ENCODE results near the gene UBTD2.
"Not testable (repeated sequence)": the region's sequence is repeated elsewhere in the genome, so short reads cannot be mapped to it uniquely, and the experiment has no call there.

Gene UBTD2

DNA sequence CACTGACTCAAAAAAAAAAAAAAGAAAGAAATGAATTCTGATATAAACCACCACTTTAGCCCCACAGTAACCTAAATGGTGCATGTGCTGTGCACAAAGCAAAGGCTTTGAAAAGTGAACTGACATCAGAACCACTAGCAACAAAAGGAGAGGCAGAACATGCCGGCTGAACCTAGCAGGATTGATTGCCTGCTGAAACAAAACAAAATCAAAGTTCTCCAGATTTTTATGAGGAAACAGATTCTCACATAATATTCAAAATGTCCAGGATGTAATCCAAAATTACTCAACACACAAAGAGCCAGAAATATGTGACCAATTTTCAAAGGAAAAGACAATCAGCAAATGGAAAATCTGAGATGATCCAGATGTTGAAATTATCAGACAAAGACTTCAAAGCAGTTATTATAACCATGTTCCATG, 37.9 kb downstream of the UBTD2 start:
- no peak for DNase-seq

DNA sequence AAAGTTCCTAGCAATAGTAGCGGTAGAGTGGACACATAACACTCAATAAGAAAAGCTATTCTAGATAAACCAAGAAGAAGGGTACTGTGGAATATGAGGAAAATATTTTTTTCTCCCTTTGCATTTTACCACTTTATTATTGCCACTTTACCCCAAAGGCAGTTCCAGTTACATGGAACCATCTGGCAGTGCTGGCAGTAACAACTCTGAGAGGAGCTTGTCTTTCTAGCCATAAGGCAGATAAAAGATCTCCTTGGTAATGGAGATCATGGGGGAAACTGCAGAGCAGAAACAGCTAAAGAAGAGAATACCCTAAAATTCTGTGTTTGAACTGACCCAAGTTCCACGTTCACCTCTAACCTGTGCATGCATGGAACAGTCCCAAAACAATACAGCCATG, 38.5 kb downstream of the UBTD2 start:
- DNase-seq = no peak

DNA sequence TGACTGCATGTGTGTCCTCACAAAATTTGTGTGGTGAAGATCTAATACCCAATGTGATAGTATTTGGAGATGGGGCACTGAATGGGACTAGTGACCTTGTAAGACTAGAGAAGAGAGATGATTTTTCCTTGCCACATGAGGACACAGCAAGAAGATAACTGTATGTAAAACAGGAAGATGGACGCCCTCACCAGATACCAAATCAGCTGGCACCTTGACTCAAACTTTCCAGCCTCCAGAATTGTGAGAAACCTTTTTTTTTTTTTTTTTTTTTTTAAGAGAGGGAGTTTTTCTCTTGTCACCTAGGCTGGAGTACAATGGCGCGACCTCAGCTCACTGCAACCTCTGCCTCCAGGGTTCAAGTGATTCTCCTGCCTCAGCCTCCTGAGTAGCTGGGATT, 40.3 kb downstream of the UBTD2 start:
- DNase-seq = no peak

DNA sequence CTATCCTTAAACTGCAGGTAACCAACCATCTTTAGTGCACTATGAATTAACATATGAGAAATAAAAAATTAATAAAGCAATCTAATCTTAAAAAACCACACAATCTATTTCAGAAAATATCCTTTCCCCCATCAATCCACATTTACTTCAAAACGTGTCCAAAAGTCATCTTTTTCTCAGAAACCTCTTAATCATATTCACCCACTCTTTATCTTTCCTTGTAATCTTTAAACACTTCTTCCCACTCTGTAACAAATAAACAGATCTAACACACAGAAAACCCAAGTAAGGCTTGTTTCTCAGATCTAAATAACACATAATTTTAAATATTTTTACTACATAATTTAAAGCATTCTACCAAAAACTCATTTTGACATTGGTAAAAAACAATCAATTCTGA, 45.2 kb downstream of the UBTD2 start:
- no peak for DNase-seq

DNA sequence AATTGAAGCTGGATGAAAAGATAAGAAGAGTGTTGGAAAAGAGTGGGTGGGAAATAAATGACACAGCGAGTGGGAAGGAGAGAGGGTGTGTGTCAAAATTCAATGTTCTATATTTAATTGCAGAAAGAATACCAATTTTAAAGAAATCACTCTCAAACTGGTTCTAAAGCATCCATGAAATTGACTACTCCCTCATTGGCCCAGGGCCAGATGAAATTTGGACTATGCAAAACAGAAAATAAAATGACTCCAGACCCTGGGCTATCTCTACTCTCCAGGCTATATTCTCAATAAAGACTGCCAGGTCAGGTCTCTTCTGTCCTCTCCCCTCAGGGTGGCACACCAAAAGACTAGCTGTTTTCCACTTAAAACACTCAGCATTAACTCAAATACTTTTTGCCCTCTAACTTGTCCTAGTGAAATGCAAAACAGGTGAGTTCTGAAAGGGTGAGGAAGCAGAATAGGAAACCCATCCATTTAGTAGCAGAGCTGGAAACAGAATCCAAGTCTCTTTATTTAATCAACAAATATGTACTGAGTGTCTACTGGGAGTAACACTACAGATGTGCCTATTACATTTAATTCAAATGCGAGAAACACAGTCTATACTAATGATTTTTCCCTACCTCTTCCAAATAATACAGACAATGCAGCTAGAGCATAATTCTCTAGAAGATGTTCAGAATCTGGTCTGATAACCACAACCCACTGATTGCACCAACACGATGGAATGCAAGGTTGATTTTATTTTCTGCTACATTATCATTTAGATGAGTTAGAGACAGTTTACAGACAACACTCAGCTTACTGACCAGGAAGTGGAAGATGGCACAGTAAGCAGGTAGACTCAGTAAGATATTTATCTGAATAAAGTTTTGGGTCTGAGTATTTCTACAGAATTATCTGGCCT, 47.5 kb downstream of the UBTD2 start:
- no peak for DNase-seq

DNA sequence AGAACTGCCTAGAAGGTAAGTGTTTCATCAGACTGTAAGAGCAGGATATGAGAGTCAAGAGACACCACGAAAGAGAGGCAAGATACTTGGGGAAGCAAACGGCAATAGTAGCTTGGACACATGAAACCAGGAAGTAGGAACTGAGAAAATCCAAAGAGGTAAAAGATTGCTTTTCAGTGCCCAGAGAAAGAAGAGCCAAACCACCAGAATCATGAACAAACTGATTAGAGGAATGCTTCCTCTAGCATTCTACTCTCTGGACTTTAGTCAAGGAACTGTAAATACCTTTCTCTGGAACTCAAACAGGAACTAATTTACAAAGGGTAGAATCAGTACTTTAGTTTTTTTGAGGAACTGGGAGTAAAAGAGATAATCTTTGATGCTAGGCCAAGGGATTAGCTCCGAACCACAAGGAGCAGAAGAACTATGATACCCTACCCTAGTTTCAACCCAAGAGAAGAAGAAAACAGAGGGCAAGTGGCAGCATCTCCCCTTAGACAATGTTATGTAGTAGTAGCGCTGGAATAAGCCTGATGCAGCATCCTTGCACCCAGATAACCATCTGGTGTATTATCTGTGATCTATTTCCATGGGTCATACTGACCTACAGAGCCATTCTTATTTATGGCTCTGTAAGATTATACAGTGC, 48.3 kb downstream of the UBTD2 start:
- peak in 1 of 3 experiments; percentile 2 for DNase-seq

DNA sequence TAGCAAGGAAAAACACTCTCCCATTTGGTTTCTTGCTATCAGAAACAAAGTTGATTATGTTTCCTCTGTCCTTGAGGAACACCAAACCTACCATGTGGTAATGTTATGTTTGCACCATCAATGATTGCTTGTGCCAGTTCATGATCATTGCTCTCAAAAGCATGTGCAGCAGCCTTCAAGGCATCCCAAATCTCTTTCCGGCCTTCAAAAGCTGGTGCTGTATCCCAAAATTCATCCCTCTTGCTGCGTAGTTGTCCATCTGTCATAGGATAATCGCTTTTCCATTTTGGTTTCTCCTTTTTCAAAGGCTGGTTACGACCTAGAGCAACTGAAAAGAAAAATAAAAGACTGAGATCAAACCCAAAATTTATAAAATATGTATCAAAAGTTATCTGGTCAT, 49.5 kb downstream of the UBTD2 start:
- no peak for DNase-seq

DNA sequence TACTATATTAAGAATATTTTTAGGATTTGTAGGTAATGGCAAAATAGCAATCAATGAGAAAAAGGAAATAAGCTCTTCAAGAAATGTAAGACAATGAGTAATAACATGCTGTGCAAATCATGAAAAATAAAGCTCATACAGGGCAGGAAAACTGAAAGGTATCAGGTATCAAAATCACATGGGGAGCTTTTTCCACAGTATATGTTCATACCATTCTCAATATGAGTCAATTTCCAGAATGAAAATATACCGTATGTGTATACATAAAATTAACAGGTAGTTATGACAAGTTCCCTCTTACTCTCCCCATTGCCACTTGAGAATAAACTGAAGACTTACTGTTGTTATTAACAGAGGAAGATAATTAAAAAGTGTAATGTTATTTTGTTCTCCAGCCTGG, 53.7 kb downstream of the UBTD2 start:
- DNase-seq = no peak

DNA sequence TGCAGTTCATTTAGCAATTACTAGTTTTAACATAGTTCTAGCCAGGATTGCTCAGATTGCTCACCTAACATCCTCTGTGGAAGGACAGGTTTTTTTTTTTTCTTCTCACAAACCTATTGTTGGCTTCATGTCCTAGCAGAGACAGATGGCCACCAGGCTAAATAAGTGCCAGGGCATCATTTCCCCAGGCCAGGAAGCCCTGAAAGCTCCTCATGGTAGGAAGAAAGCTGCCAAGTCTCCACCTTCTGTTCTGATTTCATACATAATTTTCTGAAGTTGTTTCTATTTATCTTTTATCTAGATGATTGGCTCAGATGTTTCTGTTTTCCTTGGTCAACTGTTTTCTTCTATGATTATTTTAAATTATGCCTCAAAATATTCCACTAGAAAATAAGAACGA, 58.6 kb downstream of the UBTD2 start:
- DNase-seq = no peak

DNA sequence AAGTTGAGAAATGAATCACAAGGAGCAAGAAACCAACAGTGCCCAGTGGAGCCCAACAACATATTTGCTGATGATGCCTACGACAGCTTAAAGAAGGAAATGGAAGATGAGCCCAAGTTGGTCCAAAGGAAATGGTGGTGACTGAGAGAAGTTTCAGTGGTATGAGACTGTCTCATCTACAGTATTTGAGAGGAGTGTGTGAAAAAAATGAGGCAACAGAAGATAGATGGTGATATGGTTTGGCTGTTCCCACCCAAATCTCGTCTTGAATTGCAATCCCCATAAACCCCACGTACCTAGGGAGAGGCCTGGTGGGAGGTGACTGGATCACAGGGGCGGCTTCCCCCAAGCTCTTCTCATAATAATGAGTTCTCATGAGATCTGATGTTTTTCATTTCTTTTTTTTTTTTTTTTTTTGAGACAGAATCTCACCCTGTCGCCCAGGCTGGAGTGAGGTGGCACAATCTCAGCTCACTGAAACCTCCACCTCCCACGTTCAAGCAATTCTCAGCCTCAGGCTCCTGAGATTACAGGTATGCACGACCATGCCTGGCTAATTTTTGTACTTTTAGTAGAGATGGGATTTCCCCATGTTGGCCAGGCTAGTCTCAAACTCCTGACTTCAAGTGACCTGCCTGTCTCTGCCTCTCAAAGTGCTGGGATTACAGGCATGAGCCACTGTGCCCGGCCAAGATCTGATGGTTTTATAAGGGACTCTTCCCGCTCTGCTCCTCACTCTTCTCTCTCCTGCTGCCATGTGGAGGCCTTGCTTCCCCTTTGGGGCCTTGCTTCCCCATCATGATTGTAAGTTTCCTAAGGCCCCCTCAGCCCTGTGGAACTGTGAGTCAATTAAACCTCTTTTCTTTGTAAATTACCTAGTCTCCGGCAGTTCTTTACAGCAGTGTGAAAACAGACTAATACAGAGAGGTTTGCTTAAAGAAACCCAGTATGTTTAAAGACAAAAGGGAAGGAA, 59.4 kb downstream of the UBTD2 start:
- no peak for DNase-seq

DNA sequence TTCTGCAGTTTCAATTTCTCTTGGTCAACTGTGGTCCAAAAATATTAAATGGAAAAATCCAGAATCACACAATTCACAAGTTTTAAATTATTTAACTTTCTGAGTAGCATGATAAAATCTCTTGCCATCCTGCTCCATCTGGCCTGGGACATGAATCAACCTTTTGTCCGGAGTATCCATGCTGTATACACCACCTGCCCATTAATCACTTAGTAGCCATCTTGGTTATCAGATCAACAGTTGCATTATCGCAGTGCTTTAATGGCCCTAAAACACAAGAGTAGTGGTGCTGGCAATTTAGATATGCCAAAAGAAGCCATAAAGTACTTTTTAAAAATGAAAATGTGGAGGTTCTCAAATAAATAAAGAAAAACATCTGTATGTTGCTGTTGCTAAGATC, 64.3 kb downstream of the UBTD2 start:
- no peak for DNase-seq

DNA sequence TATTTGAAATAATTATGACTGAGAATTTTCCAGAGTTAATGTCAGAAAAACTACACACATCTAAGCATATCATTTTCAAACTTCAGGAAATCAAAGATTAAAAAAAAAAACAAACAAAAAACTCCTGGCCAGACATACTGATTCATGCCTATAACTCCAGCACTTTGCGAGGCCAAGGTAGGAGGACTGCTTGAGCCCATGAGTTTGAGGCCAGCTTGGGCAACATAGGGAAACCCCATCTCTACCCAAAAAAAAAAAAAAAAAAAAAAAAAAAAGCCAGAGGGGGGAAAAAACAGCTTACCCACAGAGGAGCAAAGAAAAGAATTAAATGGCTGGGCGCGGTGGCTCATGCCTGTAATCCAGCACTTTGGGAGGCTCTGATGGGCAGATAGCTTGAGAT, 67.2 kb downstream of the UBTD2 start:
- DNase-seq = no peak

DNA sequence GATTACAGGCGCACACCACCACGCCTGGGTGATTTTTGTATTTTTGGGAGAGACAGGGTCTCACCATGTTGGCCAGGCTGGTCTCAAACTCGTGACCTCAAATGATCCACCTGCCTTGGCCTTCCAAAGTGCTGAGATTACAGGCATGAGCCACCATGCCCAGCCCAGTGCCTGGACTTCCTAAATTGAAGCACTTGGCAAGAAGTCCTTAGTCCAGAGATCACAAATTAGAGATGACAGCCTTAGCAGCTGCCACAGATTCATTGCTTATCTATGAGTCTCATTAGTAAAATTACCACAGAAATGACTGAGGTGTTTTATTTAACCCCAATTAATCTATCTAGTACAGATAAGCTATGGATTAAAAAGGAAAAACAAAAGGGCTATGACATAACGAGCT, 70.4 kb downstream of the UBTD2 start:
- DNase-seq = no peak

DNA sequence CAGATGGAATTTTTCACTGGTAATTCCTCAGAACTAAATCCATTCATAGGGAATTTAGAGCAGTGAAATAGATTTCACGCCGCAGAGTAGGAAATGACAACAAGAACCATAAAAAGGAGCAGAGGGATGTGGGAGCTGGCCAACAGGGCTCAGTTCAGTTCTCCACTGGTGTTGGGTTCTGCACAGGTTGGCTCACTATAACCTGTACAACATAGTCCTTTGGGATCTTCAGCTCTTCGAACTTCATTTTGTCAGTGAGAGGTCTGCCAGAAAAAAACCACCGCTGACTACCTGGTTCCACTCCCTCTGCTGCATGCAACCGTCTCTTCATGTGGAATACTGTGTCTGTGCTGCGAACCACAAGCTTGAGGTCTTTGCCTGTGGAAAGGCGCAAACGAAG, 71.9 kb downstream of the UBTD2 start:
- DNase-seq = no peak

DNA sequence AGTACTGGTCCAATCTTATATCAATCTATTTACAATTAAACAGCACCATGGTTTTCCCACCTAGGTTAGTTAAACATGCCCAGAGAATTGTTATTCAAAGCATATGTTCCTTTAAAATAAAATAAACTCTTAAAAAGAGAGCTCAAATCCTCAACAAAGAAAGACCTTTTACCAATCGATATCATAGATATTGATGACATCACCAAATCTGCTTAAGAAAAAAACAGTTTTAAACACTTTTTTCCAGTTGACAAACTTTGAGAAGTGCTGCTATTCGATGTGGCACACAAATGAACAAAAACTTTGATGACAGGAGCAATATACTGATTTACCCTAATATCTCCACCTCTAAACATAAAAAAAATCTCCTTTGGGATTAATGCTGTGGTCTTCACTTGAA, 73.8 kb downstream of the UBTD2 start:
- DNase-seq = no peak

DNA sequence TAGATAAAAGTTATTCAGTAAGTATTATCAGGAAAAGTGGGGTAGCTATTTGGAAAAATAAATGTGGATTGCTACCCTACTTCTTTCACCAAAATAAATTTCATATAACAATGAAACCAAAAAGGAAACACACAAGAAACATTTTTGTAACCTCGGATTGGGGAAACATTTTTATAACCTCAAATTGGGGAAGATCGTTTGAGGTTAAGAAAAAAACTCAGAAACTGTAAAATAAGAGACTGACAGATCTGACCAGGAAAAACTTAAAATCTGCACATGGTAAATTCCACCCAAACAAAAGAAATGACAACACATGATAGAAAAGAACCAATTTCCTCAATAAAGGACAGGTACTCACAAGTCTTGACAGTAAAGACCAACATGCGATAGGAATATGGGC, 76.1 kb downstream of the UBTD2 start:
- DNase-seq = no peak

DNA sequence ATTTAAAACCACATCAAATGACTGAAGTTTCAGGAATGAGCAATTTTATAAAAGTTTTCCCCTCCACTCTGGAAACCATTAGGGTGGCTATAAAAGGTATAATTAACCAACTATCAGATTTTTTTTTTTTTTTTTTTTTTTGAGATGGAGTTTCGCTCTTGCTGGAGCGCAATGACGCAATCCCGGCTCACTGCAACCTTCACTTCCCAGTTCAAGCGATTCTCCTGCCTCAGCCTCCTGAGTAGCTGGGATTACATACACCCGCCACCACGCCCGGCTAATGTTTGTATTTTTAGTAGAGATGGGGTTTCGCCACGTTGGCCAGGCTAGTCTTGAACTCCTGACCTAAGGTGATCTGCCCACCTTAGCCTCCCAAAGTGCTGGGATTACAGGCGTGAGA, 77.6 kb downstream of the UBTD2 start:
- DNase-seq = not testable (repeated sequence)

DNA sequence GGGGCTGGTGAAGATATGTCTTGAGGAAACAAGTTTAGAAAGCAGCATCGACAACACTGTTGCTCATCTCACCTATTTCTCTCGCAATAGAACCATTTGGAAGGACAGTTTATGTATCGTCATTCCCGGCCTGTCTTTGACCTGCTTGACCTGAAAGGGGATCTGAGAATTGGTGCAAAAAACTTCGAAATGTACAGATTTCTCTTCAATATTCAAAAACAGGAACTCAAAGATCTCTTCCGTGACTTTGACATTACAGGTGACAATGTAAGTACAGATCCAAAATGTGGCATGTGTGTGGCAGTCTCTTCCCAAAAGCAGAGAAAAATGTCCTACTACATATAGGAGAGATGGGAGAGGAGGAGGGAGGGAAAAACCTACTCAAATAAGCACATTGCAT, 83.1 kb downstream of the UBTD2 start:
- no peak for DNase-seq

DNA sequence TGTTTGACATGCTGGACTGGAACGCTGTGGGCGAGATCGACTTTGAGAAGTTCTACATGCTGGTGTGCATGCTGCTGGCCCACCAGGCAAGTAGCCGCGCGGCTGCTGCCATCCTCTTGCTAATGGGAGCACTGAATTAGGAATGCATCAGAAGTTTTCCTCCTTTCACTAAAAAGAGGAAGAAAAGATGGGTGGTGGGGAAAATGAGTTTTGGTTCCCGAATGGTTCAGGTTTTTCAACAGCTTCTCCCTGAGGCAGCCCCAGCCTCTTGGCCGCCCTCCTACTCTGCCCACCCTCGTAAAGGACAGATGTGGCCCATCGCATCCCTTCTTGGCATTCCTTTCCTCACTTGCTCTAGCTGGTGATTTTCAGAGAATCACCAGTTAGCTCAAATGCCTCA, 84.1 kb downstream of the UBTD2 start:
- DNase-seq = no peak

DNA sequence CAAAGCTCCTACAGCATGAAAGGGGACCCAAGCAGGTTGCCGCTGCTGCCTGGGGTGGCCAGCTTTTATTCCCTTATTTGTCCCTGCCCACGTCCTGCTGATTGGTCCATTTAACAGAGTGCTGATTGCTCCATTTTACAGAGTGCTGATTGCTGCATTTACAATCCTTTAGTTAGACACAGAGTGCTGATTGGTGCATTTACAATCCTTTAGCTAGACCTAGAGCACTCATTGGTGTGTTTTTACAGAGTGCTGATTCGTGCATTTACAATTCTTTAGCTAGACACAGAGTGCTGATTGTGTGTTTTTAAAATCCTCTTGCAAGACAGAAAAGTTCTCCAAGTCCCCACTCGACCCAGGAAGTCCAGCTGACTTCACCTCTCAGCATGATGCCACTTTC, 85.8 kb downstream of the UBTD2 start:
- DNase-seq = not testable (repeated sequence)

DNA sequence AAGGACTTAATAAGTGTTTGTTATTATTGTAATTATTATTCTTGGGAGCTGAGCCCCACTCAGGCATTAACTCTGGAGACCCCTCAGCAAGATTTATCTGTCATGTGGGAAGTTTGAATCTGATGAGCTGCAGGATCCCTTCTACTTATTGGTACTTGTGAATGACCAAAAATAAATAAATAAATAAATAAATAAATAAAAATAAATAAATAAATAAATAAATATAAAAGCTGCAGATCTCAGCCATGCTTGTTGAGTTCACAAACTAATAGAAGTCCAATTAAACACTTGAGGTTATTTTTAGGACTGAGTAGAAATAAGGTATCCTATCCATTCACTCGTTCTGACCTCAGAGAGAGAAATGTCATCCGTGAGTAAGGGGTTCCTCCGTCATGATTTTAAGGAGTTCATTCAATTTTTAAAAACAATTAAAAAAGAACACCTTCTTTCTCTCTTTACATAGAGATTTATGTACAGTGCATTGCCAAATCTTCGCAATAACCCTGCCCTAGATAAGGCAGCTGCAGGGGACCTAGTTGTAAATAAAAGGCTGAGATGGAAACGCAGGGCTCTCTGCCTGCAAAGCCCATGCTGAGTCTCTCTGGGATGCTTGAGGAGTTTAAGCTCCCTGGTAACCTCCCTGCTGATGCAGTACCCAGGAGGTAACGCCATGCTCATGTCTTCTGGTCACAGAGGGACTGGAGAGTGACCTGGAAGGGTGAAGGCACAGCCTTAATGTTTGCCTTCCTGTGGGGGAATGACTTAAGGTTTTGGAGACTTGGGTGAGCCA, 88.4 kb downstream of the UBTD2 start:
- DNase-seq = peak in 1 of 3 experiments; percentile 16

DNA sequence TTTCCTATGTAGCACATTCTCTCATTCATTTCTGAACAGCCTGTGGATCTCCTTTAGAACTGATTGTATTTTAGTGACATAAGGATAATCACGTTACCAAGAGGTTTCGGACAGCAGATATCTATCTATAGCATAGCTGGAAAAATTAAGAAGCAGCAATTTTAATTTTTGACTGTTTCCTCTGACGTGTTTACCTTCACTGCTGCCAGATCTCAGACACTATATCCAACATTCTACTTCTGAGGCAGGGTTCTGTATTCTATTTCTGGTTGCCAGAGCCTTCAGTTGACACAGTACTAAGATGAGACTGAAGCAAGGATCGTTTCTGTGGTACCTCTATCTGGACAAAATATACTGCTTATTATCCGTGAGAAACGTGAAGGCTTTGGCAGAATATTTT, 89.7 kb downstream of the UBTD2 start, which contains the start of gene EFCAB9:
Gene EFCAB9, plus strand, starts transcription at position 301 of the 400 bp plus-strand sequence. Its CDS starts 1 bp downstream, at position 302.
- DNase-seq = no peak
